Neural crest cell (in vitro differentiated cells): Measurements from ENCODE around the gene MYOF. TPM values are rescaled to one million over a fixed set of nuclear protein-coding genes. Genes with fewer than 3 reads are reported as not detected.
"Not testable (repeated sequence)": the region's sequence is repeated elsewhere in the genome, so short reads cannot be mapped to it uniquely, and the experiment has no call there.

Experiments used
- DNase-seq: peaks from one replicate; pipeline ENCODE4 v3.0.0; 2021; ENCODE audit warnings: low read depth, mixed read lengths, low spot score
- H3K27ac Mint-ChIP-seq: one replicate; pipeline ENCODE4 v1.8.0; 2021; ENCODE audit warnings: mild to moderate bottlenecking, mixed read lengths; ENCODE audit not compliant: unreplicated experiment
- H3K27me3 Mint-ChIP-seq: 2 replicates; pipeline ENCODE4 v1.8.0; 2021; ENCODE audit warnings: low read depth, mild to moderate bottlenecking, mixed read lengths
- H3K36me3 Mint-ChIP-seq: 2 replicates; pipeline ENCODE4 v1.8.0; 2021; ENCODE audit warnings: low read depth, mild to moderate bottlenecking, mixed read lengths
- H3K4me1 Mint-ChIP-seq: 2 replicates; pipeline ENCODE4 v1.8.0; 2021; ENCODE audit warnings: mixed read lengths
- H3K4me3 Mint-ChIP-seq: one replicate; pipeline ENCODE4 v1.8.0; 2021; ENCODE audit warnings: mild to moderate bottlenecking, mixed read lengths
- H3K9me3 Mint-ChIP-seq: 2 replicates; pipeline ENCODE4 v1.8.0; 2021; ENCODE audit warnings: mixed read lengths
- CTCF ChIP-seq: fragments of 200-600 bp; sonication (generic); conservative IDR thresholded peaks from 2 replicates; pipeline ENCODE4 v1.5.0; 2021; ENCODE audit warnings: antibody characterized with exemption, mild to moderate bottlenecking
- total RNA-seq: library from RNA; stranded (reverse); gene quantifications from 2 replicates; pipeline ENCODE4 v1.2.1, GENCODE V29; 2021

MYOF gene
- total RNA-seq, 1 donor from 2014 or later, result 4.0 TPM

- TF ChIP-seq CTCF, result no peak
- Mint-ChIP-seq H3K36me3 (no peaks in the 10 kb centered on the region), H3K27ac (no peak overlapping the region), H3K9me3 (peaks cover 3% of the 10 kb centered on the region), H3K4me1 (no peaks in the 10 kb centered on the region), H3K27me3 (no peaks in the 10 kb centered on the region), H3K4me3 (no peak overlapping the region)
- DNase-seq, result no peak
Observed at GRCh38 chr10:93367664-93368063, 114.5 kb downstream of the MYOF start.

GRCh38 chr10:93364966-93365365, 117.2 kb downstream of the MYOF start:
- TF ChIP-seq CTCF, result no peak

GRCh38 chr10:93363891-93364648, 118.1 kb downstream of the MYOF start:
- Mint-ChIP-seq H3K4me1 (no peaks in the 10 kb centered on the region), H3K9me3 (peaks cover 3% of the 10 kb centered on the region), H3K27ac (no peak overlapping the region), H3K4me3 (no peak overlapping the region), H3K36me3 (no peaks in the 10 kb centered on the region), H3K27me3 (no peaks in the 10 kb centered on the region)
- no peak for DNase-seq
- TF ChIP-seq CTCF, result no peak

More at GRCh38 chr10:93364966-93365365, 117.2 kb downstream of the MYOF start:
- no peaks in the 10 kb centered on the region for H3K4me1 Mint-ChIP-seq
- no peak for DNase-seq
- H3K9me3 Mint-ChIP-seq, result peaks cover 3% of the 10 kb centered on the region
- no peaks in the 10 kb centered on the region for H3K36me3 Mint-ChIP-seq
- H3K27ac Mint-ChIP-seq, result no peak overlapping the region
- H3K4me3 Mint-ChIP-seq, result no peak overlapping the region
- no peaks in the 10 kb centered on the region for H3K27me3 Mint-ChIP-seq

- H3K9me3 Mint-ChIP-seq, H3K27ac Mint-ChIP-seq, H3K27me3 Mint-ChIP-seq, H3K36me3 Mint-ChIP-seq, H3K4me1 Mint-ChIP-seq, H3K4me3 Mint-ChIP-seq, DNase-seq: not testable (repeated sequence)
Observed at GRCh38 chr10:93358398-93358797, 123.7 kb downstream of the MYOF start.

GRCh38 chr10:93357680-93358079, 124.5 kb downstream of the MYOF start:
- no peak overlapping the region for H3K4me3 Mint-ChIP-seq
- H3K9me3 Mint-ChIP-seq, result no peaks in the 10 kb centered on the region
- H3K27me3 Mint-ChIP-seq, result no peaks in the 10 kb centered on the region
- H3K27ac Mint-ChIP-seq, result no peak overlapping the region
- H3K36me3 Mint-ChIP-seq, result no peaks in the 10 kb centered on the region
- H3K4me1 Mint-ChIP-seq, result no peaks in the 10 kb centered on the region
- peak; percentile 75 for TF ChIP-seq CTCF
- DNase-seq, result no peak

GRCh38 chr10:93356516-93356915, 125.6 kb downstream of the MYOF start:
- no peak for TF ChIP-seq CTCF
- Mint-ChIP-seq H3K27ac (no peak overlapping the region), H3K27me3 (no peaks in the 10 kb centered on the region), H3K9me3 (no peaks in the 10 kb centered on the region), H3K36me3 (no peaks in the 10 kb centered on the region), H3K4me1 (no peaks in the 10 kb centered on the region), H3K4me3 (no peak overlapping the region)
- DNase-seq, result no peak
